ENCODE data around the gene TMEM140. TPM values are rescaled to one million over a fixed set of nuclear protein-coding genes. Genes with fewer than 3 reads are reported as not detected.

TMEM140 gene
- total RNA-seq, 1 donor from 2014 or later: 39.3 TPM

DNA sequence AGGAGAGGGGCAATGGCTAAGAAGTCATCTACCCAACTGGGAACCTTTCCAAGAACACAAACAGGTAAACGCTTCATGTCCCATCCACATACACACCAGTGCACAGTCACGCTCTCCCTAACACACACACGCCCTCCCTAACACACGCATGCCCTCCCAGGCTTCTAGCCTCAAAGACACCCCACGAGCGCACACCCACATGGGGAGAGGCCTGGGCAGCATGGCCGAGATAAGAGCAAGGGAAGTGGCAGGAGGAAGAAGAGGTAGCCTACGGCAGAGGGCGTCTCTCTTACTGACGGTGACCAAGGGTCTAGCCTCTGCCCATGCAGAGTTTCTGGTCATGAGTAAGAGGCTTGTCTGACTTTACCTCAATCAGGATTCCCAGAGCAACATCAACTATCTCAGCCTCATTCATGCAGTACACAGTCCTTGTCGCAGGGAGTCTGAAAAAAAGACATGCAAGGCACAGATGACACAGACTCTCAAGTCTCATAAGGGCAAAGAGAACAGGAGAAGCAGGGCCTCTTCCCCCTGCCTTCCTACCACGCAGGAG lies 19.6 kb downstream of the TMEM140 start:
- H3K27me3 ChIP-seq (ENCODE audit: low read depth): no peaks in the 10 kb centered on the region
- TF ChIP-seq, protein P1, sequence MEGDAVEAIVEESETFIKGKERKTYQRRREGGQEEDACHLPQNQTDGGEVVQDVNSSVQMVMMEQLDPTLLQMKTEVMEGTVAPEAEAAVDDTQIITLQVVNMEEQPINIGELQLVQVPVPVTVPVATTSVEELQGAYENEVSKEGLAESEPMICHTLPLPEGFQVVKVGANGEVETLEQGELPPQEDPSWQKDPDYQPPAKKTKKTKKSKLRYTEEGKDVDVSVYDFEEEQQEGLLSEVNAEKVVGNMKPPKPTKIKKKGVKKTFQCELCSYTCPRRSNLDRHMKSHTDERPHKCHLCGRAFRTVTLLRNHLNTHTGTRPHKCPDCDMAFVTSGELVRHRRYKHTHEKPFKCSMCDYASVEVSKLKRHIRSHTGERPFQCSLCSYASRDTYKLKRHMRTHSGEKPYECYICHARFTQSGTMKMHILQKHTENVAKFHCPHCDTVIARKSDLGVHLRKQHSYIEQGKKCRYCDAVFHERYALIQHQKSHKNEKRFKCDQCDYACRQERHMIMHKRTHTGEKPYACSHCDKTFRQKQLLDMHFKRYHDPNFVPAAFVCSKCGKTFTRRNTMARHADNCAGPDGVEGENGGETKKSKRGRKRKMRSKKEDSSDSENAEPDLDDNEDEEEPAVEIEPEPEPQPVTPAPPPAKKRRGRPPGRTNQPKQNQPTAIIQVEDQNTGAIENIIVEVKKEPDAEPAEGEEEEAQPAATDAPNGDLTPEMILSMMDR (IDR thresholded peaks at IDR 0.05): no peak
- intact Hi-C loops (cut with DNase I): no loop called here
- H3K9me3 ChIP-seq: no peaks in the 10 kb centered on the region
- DNase-seq: no peak
- no peak overlapping the region for H3K4me3 ChIP-seq
- no peak for ATAC-seq
- peaks cover 70% of the 10 kb centered on the region for H3K4me1 ChIP-seq
- peak overlapping the region; percentile 72 for H3K27ac ChIP-seq
- peaks cover 51% of the 10 kb centered on the region for H3K36me3 ChIP-seq

DNA sequence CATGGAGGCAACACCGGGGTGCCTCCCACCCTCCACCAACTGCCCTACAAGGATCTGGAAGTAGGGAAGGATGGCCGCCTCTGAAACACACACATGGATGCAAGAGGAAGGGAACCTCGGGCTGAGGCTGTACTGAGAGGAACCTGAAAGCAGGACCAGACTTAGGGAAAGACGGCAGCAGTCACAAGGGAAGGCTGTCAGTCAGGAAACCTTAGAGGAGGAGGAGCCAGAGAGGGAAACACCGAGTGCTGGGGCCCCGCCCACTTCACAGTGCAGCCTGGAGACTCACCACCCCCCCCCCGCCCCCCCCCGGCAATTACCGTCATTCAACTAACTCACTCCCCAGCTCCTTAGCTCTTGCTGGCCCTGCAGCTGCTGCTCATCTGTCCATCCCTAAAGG lies 20.1 kb downstream of the TMEM140 start:
- Histone ChIP-seq H3K27ac (peak overlapping the region; percentile 72), H3K27me3 (ENCODE audit: low read depth) (no peaks in the 10 kb centered on the region), H3K4me3 (no peak overlapping the region), H3K9me3 (no peaks in the 10 kb centered on the region), H3K4me1 (peaks cover 68% of the 10 kb centered on the region), H3K36me3 (peaks cover 51% of the 10 kb centered on the region)
- DNase-seq: peak; percentile 70
- ATAC-seq: no peak
- intact Hi-C loops (cut with DNase I): no loop called here
- TF ChIP-seq, protein P1 (IDR thresholded peaks at IDR 0.05): no peak

DNA sequence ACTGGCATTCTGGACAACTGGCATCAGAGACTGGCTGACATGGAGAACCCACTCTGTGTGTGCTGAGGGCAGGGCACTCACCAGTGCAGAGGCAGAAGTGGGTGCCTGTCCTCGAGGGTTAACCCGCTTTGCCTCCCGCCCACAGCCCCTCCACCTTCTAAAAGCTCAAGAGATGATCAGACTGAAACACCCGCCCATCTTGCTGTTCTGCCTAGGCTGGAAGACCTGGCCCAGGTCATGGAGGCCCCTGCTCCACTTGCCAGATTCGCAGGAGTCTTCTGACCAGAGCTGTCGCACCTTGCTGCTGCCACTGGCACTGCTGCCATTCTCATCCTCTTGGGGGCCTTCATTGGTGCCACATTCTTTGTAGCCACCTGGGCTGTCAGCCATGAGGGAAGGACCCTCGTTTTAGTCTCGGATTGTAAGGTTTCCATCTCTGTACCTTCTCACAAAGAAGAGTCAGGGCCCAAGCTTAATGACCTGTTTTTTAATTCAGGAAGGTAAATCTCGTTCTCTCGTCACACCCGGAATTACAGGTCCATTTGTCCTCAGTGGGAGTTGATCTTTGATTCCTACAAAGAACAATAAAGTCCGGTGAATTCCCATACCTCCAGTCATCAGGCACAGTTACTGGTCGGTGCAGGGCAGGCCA lies 20.7 kb downstream of the TMEM140 start:
- Histone ChIP-seq H3K4me3 (peak overlapping the region; percentile 77), H3K4me1 (peaks cover 62% of the 10 kb centered on the region), H3K27me3 (ENCODE audit: low read depth) (no peaks in the 10 kb centered on the region), H3K36me3 (peaks cover 48% of the 10 kb centered on the region), H3K27ac (peak overlapping the region; percentile 94), H3K9me3 (no peaks in the 10 kb centered on the region)
- ATAC-seq (no peak), DNase-seq (no peak)
- intact Hi-C loops (cut with DNase I): no loop called here
- TF ChIP-seq, protein P1 (IDR thresholded peaks at IDR 0.05): no peak

DNA sequence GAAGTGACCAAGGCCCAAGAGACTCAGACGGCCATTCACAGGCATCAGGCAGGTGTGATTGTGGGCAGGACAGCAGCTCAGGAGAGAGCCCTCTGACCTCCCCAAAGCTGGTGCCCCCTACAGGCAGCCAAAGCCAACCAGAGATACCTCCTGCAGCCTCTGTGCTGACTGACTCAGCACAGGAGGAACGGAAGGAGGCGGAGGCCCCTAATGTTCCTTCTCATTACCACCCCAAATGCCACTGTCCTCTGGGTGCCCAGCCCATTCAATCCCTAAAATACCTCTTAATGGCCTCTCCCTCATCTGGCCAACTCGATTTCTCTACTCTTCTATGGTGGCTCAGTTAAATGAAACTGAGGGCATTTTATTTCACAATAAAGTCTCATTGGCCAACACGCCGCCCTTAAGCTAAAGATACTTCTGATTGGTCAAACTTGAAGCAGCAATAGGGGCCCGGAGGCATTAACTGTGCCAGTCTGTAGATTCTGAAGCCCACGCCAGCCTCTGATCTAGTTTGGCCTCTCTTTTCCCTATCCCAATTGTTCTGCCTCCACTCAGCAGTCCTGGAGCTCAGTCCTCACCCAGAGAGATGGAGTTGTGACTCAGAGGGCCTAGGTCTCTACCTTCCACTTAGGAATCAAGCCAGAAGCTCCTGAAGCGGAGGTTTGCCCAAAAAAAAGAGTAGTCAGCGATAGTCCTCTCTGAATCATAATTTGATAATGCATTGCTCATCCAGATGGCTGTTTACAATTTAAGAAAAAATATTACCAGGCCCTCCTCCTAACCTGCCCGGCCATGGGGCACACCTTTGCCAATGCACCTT lies 21.5 kb downstream of the TMEM140 start:
- Histone ChIP-seq H3K4me1 (peaks cover 56% of the 10 kb centered on the region), H3K9me3 (no peaks in the 10 kb centered on the region), H3K27ac (peak overlapping the region; percentile 94), H3K27me3 (ENCODE audit: low read depth) (no peaks in the 10 kb centered on the region), H3K4me3 (peak overlapping the region; percentile 77), H3K36me3 (peaks cover 40% of the 10 kb centered on the region)
- ATAC-seq (peak in 1 of 2 donors; percentile 5), DNase-seq (no peak)
- intact Hi-C loops (cut with DNase I): no loop called here
- TF ChIP-seq, protein P1 (IDR thresholded peaks at IDR 0.05): peak; percentile 42

DNA sequence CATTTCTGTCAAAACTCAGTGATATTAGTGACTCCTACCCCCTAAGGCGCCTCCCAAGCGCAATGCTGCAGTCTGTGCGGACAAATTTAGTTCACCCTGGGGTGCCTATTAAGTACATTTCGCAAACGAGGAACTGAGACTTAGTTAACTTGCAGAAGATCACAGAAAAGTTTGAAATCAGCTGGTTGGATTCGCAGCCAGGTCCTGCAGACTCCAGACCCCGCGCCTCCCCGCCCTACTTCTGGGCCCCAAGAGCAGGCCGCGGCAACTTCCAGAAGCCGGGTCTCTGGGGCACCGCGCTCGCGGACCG lies 22.0 kb downstream of the TMEM140 start:
- Histone ChIP-seq H3K27me3 (ENCODE audit: low read depth) (no peaks in the 10 kb centered on the region), H3K9me3 (no peaks in the 10 kb centered on the region), H3K4me3 (peak overlapping the region; percentile 77), H3K36me3 (peaks cover 35% of the 10 kb centered on the region), H3K27ac (peak overlapping the region; percentile 94), H3K4me1 (peaks cover 50% of the 10 kb centered on the region)
- intact Hi-C loops (cut with DNase I): no loop called here
- no peak for ATAC-seq
- TF ChIP-seq, protein P1 (IDR thresholded peaks at IDR 0.05): no peak
- no peak for DNase-seq

All from lower lobe of right lung (tissue), 2 donors.